HepG2 (cell line): ENCODE results near the gene UCHL3.

Experiments
- ATF6 ChIP-seq: sonication (generic); formaldehyde crosslinking; conservative IDR thresholded peaks from 2 replicates; pipeline ENCODE4 v1.4.0; 2020; ENCODE audit warnings: missing genetic modification reagents
- CTCF ChIP-seq: sonication (generic); formaldehyde crosslinking; IDR thresholded peaks from 2 replicates; pipeline ENCODE4 v1.5.0; 2020; ENCODE audit warnings: mild to moderate bottlenecking, missing genetic modification reagents, moderate library complexity
- FOXJ3 ChIP-seq: sonication (generic); formaldehyde crosslinking; IDR thresholded peaks from 2 replicates; pipeline ENCODE4 v1.4.0; 2020; ENCODE audit warnings: missing genetic modification reagents, mild to moderate bottlenecking, borderline replicate concordance
- GABPA ChIP-seq, 2 experiments: IDR thresholded peaks; 2 replicates each; pipeline ENCODE4 v1.6.1; 2011 to 2016; ENCODE audit warnings: low read depth in 2 of 2, low read length in 1 of 2, missing biosample characterization in 1 of 2, missing genetic modification characterization in 1 of 2
- KLF6 ChIP-seq: IDR thresholded peaks from 2 replicates; pipeline ENCODE4 v1.8.0; 2016; ENCODE audit warnings: missing biosample characterization, missing genetic modification reagents
- KLF9 ChIP-seq: IDR thresholded peaks from 2 replicates; pipeline ENCODE4 v1.6.1; 2016; ENCODE audit warnings: low read depth
- NKX3-1 ChIP-seq: sonication (generic); formaldehyde crosslinking; IDR thresholded peaks from 2 replicates; pipeline ENCODE4 v1.5.0; 2020; ENCODE audit warnings: missing genetic modification reagents
- POLR2A ChIP-seq, 2 experiments: IDR thresholded peaks; 2 replicates each; pipeline ENCODE4 v1.6.1; 2011; ENCODE audit warnings: low read depth in 2 of 2, low read length in 2 of 2, mild to moderate bottlenecking in 1 of 2, moderate library complexity in 1 of 2; ENCODE audit not compliant: insufficient read depth in 1 of 2
- PRDM15 ChIP-seq: sonication (generic); formaldehyde crosslinking; IDR thresholded peaks from 2 replicates; pipeline ENCODE4 v1.4.0; 2020; ENCODE audit warnings: missing genetic modification reagents
- SIX4 ChIP-seq: sonication (generic); formaldehyde crosslinking; IDR thresholded peaks from 2 replicates; pipeline ENCODE4 v1.4.0; 2020; ENCODE audit warnings: missing genetic modification reagents
- ZNF549 ChIP-seq: sonication (generic); formaldehyde crosslinking; IDR thresholded peaks from 2 replicates; pipeline ENCODE4 v1.5.0; 2020; ENCODE audit warnings: missing genetic modification reagents

- no peak for TF ChIP-seq ZNF549
- no peak for TF ChIP-seq KLF9 (CRISPR knock-in tag)
- no peak for TF ChIP-seq POLR2A (IDR thresholded peaks at IDR 0.05; ENCODE audit: insufficient read depth in 1 of 2, low read depth in 2 of 2, low read length in 2 of 2)
- no peak for TF ChIP-seq ATF6 (CRISPR knock-in tag)
- no peak for TF ChIP-seq KLF6
- no peak for TF ChIP-seq FOXJ3 (CRISPR knock-in tag)
- TF ChIP-seq CTCF (CRISPR knock-in tag): no peak
- no peak for TF ChIP-seq GABPA (IDR thresholded peaks at IDR 0.05; ENCODE audit: low read depth, low read length)
- no peak for TF ChIP-seq GABPA (CRISPR knock-in tag; IDR thresholded peaks at IDR 0.05; ENCODE audit: low read depth)
- TF ChIP-seq NKX3-1: no peak
- TF ChIP-seq PRDM15 (CRISPR knock-in tag): no peak
- no peak for TF ChIP-seq SIX4 (CRISPR knock-in tag)
Measured at GRCh38 chr13:75583091-75583490, 33.5 kb downstream of the UCHL3 start.
